Caco-2 (cell line): Measurements from ENCODE around the gene DNAJC3. TPM values are rescaled to one million over a fixed set of nuclear protein-coding genes. Genes with fewer than 3 reads are reported as not detected.

ENCODE experiments used
- BruUV-seq: library from RNA; stranded (reverse); fragments of 400-500 nt; replicated peaks from 2 replicates; lab custom pipeline; 2021; lab: Mats Ljungman, UMichigan
- CTCF ChIA-PET: fragments of 300-600 bp; sonication (Branson Sonifier 250); formaldehyde crosslinking; loops from one replicate; lab custom pipeline; 2022; ENCODE audit warnings: antibody characterized with exemption; lab: Charles Lee
- POLR2A ChIA-PET: fragments of 300-600 bp; sonication (Branson Sonifier 250); formaldehyde crosslinking; loops from one replicate; lab custom pipeline; 2022; ENCODE audit warnings: antibody characterized with exemption; lab: Charles Lee
- DNase-seq, 2 experiments: peaks; one replicate each; pipeline versions ENCODE4 v3.0.0 to v3.0.0-alpha.2; 2020 to 2022
- H3K27me3 ChIP-seq: replicated peaks from 2 replicates; pipeline ENCODE4 v1.6.0; 2011; ENCODE audit warnings: low read length; ENCODE audit not compliant: control insufficient read depth, insufficient read depth
- H3K36me3 ChIP-seq: 2 replicates; pipeline ENCODE4 v1.5.1; 2011; ENCODE audit warnings: low read length; ENCODE audit not compliant: control insufficient read depth, insufficient read depth
- H3K4me1 ChIP-seq: fragments of 250-450 bp; sonication (Bioruptor Pico); 2 replicates; pipeline ENCODE4 v1.5.1; 2020; ENCODE audit warnings: mild to moderate bottlenecking
- H3K4me3 ChIP-seq: 2 replicates; pipeline ENCODE4 v1.5.1; 2011; ENCODE audit warnings: low read depth, mild to moderate bottlenecking, control low read depth, low read length
- H3K9me3 ChIP-seq: fragments of 250-450 bp; sonication (Bioruptor Pico); 2 replicates; pipeline ENCODE4 v1.5.1; 2020; ENCODE audit warnings: mild to moderate bottlenecking, moderate library complexity
- H3K27ac Mint-ChIP-seq: one replicate; pipeline ENCODE4 v1.8.0; 2022; ENCODE audit warnings: mixed read lengths; ENCODE audit not compliant: unreplicated experiment
- H3K27me3 Mint-ChIP-seq: one replicate; pipeline ENCODE4 v1.8.0; 2022; ENCODE audit warnings: mixed read lengths; ENCODE audit not compliant: insufficient read depth, unreplicated experiment
- H3K36me3 Mint-ChIP-seq: one replicate; pipeline ENCODE4 v1.8.0; 2022; ENCODE audit warnings: mild to moderate bottlenecking, mixed read lengths; ENCODE audit not compliant: insufficient read depth, unreplicated experiment
- H3K4me1 Mint-ChIP-seq: one replicate; pipeline ENCODE4 v1.8.0; 2022; ENCODE audit warnings: low read depth, mixed read lengths; ENCODE audit not compliant: unreplicated experiment
- H3K4me3 Mint-ChIP-seq: one replicate; pipeline ENCODE4 v1.8.0; 2022; ENCODE audit warnings: mild to moderate bottlenecking, moderate library complexity, mixed read lengths; ENCODE audit not compliant: unreplicated experiment
- H3K9me3 Mint-ChIP-seq: one replicate; pipeline ENCODE4 v1.8.0; 2022; ENCODE audit warnings: mixed read lengths; ENCODE audit not compliant: unreplicated experiment
- intact Hi-C: fragments of 100-400 bp; cut with micrococcal nuclease; formaldehyde crosslinking; loops from one replicate; pipeline ENCODE4 v1.10.0; 2022; ENCODE audit not compliant: unreplicated experiment
- total RNA-seq: library from RNA; stranded (reverse); gene quantifications from 2 replicates; pipeline ENCODE4 v1.2.3, GENCODE V29; 2022
- TF ChIP-seq, protein P1 (sequence below), 2 experiments: fragments of 200-600 bp in 1 of 2; IDR thresholded peaks; 1 replicate in 1 of 2; 2 replicates in 1 of 2; pipeline versions ENCODE4 v1.5.1 to v1.8.0; 2011 to 2022; ENCODE audit warnings: antibody characterized with exemption in 1 of 2, control low read depth in 1 of 2, inconsistent platforms in 1 of 2, low read depth in 1 of 2, low read length in 1 of 2, mild to moderate bottlenecking in 1 of 2, moderate library complexity in 1 of 2; ENCODE audit not compliant: insufficient read depth in 1 of 2, severe bottlenecking in 1 of 2, unreplicated experiment in 1 of 2

The DNAJC3 gene
- total RNA-seq, 1 experiment from 2014 or later: 36.8 TPM

DNA sequence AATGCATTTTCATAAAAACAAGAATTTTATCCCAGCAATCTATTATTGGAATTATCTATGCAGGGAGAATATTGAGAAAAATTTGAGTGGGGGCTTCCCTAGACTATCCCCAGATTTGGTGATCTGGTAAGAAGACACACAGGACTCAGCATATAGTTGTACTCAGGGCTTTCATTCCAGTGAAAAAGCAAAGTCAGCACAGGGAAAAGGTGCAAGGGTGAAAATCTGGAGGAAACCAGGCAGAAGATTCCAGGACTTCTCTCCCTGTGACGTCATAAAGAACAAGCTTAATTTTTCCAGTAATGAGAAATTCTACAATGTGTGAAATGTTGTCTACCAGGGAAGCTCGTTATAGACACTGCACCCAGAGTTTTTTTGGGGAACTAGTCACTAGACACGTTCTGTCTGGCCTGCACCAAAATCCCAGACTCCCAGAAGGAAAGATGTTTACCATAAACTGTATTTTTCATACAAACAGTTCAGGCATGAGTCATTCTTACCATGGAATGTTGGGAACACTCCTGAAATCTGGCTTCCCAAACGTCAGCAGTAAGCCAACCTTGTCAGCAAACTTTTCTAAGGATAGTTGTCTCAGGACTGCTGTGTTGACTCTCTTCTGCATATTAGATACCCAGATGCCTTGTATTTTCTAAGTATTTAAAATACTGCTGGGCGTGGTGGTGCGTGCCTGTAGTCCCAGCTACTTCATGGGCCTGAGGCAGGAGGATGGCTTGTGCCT, 107.4 kb downstream of the DNAJC3 start:
- Mint-ChIP-seq H3K9me3 (no peaks in the 10 kb centered on the region), H3K27ac (no peak overlapping the region), H3K27me3 (no peaks in the 10 kb centered on the region), H3K4me3 (no peak overlapping the region), H3K36me3 (peaks cover 55% of the 10 kb centered on the region), H3K4me1 (no peaks in the 10 kb centered on the region)
- no peak for DNase-seq
- ChIA-PET POLR2A (no interaction called here), CTCF (no interaction called here)
- peaks cover 3% of the 10 kb centered on the region; the same call in 1 of the 2 replicates for H3K4me1 ChIP-seq
- no peak overlapping the region for H3K4me3 ChIP-seq
- peaks cover 3% of the 10 kb centered on the region; the same call in 1 of the 2 replicates for H3K9me3 ChIP-seq
- TF ChIP-seq, protein P1, sequence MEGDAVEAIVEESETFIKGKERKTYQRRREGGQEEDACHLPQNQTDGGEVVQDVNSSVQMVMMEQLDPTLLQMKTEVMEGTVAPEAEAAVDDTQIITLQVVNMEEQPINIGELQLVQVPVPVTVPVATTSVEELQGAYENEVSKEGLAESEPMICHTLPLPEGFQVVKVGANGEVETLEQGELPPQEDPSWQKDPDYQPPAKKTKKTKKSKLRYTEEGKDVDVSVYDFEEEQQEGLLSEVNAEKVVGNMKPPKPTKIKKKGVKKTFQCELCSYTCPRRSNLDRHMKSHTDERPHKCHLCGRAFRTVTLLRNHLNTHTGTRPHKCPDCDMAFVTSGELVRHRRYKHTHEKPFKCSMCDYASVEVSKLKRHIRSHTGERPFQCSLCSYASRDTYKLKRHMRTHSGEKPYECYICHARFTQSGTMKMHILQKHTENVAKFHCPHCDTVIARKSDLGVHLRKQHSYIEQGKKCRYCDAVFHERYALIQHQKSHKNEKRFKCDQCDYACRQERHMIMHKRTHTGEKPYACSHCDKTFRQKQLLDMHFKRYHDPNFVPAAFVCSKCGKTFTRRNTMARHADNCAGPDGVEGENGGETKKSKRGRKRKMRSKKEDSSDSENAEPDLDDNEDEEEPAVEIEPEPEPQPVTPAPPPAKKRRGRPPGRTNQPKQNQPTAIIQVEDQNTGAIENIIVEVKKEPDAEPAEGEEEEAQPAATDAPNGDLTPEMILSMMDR (IDR thresholded peaks at IDR 0.05; ENCODE audit: insufficient read depth in 1 of 2, low read depth in 1 of 2, low read length in 1 of 2, severe bottlenecking in 1 of 2, unreplicated experiment in 1 of 2): no peak
- H3K27me3 ChIP-seq: no peaks in the 10 kb centered on the region
- BruUV-seq: no TSS peak
- intact Hi-C loops: no loop called here
- no peaks in the 10 kb centered on the region; the same call in 1 of the 2 replicates for H3K36me3 ChIP-seq

DNA sequence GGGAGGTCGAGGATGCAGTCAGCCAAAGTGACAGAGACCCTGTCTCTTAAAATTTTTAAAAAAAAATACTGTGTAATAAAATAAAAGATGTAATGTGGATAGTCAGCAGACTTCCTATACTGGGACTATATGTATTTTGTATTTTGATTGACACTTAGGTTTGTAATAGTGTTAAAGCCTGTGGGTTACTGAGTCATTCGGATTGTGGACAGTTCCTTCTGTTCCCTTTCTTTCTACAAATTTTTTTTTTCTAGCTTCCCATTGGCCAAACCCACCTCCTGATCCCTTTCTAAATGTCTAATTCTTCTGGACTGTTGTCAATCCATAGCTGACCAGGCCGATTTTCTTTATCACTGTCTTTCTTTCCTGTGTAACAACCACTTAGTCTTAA, 108.0 kb downstream of the DNAJC3 start:
- intact Hi-C loops: no loop called here
- H3K27ac Mint-ChIP-seq: no peak overlapping the region
- no peaks in the 10 kb centered on the region for H3K27me3 Mint-ChIP-seq
- Histone ChIP-seq H3K36me3 (no peaks in the 10 kb centered on the region; the same call in 1 of the 2 replicates), H3K4me1 (peaks cover 3% of the 10 kb centered on the region; the same call in 1 of the 2 replicates), H3K4me3 (no peak overlapping the region), H3K27me3 (no peaks in the 10 kb centered on the region), H3K9me3 (peaks cover 3% of the 10 kb centered on the region; the same call in 1 of the 2 replicates)
- CTCF ChIA-PET: no interaction called here
- DNase-seq: no peak
- no peak overlapping the region for H3K4me3 Mint-ChIP-seq
- BruUV-seq: no TSS peak
- POLR2A ChIA-PET: no interaction called here
- H3K4me1 Mint-ChIP-seq: no peaks in the 10 kb centered on the region
- peaks cover 60% of the 10 kb centered on the region for H3K36me3 Mint-ChIP-seq
- no peaks in the 10 kb centered on the region for H3K9me3 Mint-ChIP-seq
- TF ChIP-seq, protein P1 (IDR thresholded peaks at IDR 0.05; ENCODE audit: insufficient read depth in 1 of 2, low read depth in 1 of 2, low read length in 1 of 2, severe bottlenecking in 1 of 2, unreplicated experiment in 1 of 2): no peak

DNA sequence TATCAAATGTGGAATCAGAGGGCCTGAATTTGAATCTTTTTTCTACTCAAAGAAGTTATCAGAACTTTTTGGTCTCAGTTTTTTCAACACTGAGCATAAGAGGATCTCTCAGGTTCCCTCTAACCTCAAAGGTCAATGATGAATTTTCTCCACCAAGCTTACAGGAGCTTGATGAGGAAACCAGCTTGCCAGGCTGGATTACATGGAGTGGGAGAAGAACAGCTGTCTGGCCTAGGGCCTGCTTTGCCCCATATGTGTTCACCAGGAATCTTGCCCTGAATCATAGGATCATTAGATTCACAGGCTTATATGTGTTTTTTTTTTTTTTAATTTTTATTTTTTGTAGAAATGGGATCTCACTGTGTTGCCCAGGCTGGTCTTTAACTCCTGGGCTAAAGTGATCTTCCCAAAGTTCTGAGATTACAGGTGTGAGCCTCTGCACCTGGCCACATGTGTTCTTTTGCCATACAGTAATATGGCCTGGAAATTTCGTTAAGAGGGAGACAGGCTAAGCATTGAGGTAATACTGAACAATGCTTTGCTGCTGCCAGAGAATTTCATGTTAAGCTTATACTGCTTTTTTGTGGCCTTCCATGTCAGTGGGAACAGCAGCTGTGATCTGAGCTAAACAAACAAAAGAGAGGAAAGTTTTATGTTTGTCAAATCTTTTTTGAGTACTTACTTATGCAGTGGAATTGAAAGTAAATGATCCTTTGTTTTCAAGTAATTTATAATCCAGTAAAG, 110.6 kb downstream of the DNAJC3 start:
- H3K27ac Mint-ChIP-seq: no peak overlapping the region
- BruUV-seq: no TSS peak
- no peak overlapping the region for H3K4me3 ChIP-seq
- no peaks in the 10 kb centered on the region; the same call in 1 of the 2 replicates for H3K36me3 ChIP-seq
- CTCF ChIA-PET: no interaction called here
- POLR2A ChIA-PET: no interaction called here
- intact Hi-C loops: no loop called here
- no peaks in the 10 kb centered on the region for H3K27me3 ChIP-seq
- H3K36me3 Mint-ChIP-seq: peaks cover 67% of the 10 kb centered on the region
- TF ChIP-seq, protein P1 (IDR thresholded peaks at IDR 0.05; ENCODE audit: insufficient read depth in 1 of 2, low read depth in 1 of 2, low read length in 1 of 2, severe bottlenecking in 1 of 2, unreplicated experiment in 1 of 2): no peak
- no peaks in the 10 kb centered on the region for H3K9me3 Mint-ChIP-seq
- no peaks in the 10 kb centered on the region for H3K27me3 Mint-ChIP-seq
- H3K4me1 ChIP-seq: 0 out of 2 replicates have a peak, but pooled peaks cover 3% of the 10 kb centered on the region
- no peak overlapping the region for H3K4me3 Mint-ChIP-seq
- no peaks in the 10 kb centered on the region for H3K4me1 Mint-ChIP-seq
- no peak for DNase-seq
- H3K9me3 ChIP-seq: no peaks in the 10 kb centered on the region
